Measurements from ENCODE around the gene ANKFN1. TPM values are rescaled to one million over a fixed set of nuclear protein-coding genes. Genes with fewer than 3 reads are reported as not detected.

Gene ANKFN1
- polyA plus RNA-seq, 3 donors, result not detected

DNA sequence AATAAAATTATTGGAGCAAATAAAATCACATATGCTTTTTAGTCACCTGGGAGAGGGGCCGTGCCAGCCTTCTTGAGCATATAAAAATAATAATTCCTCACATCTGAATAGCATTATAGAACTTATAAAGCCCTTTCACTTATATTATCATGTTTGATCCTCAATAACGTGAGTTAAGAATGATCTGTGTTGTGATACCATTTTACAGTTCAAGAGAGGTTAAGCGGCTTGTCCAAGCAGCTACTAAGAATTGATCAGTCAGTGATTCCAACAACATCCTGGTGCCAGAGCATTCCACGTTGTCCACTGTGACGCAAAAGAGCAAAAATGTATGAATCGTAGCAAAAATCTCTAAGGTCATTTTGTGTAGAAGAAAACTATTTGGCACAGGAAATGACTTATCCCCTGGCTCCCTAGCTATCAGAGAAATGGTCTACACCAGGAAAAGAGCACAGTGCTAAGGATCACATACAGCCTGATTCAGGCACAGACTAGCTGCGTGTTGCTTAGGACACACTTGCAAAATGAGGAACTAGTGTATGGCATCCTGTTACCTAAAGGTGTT lies 33.0 kb downstream of the ANKFN1 start:
- Histone ChIP-seq H3K4me1 (ENCODE audit: control insufficient read depth in 1 of 2, insufficient read depth in 2 of 2, low read length in 2 of 2) (no peaks in the 10 kb centered on the region), H3K4me3 (replicated peaks in 1 of 3; ENCODE audit: low read depth in 2 of 3, low read length in 3 of 3) (no peak overlapping the region), H3K36me3 (replicated peaks in 1 of 2; ENCODE audit: control insufficient read depth in 1 of 2, insufficient read depth in 2 of 2, low read length in 2 of 2) (no peaks in the 10 kb centered on the region), H3K27me3 (ENCODE audit: control insufficient read depth in 2 of 2, insufficient read depth in 2 of 2, low read length in 2 of 2) (no peaks in the 10 kb centered on the region), H3K9me3 (replicated peaks in 1 of 2; ENCODE audit: control insufficient read depth in 1 of 2, insufficient read depth in 1 of 2, low read length in 2 of 2) (no peaks in the 10 kb centered on the region), H3K9ac (ENCODE audit: insufficient read depth, low read length, poor library complexity, severe bottlenecking) (no peak overlapping the region), H3K27ac (ENCODE audit: low read depth in 1 of 2, low read length in 2 of 2) (no peak overlapping the region), H3K4me2 (replicated peaks; ENCODE audit: extremely low read depth, low read length, poor library complexity, severe bottlenecking) (no peak overlapping the region), H4K20me1 (ENCODE audit: insufficient read depth, low read length) (no peaks in the 10 kb centered on the region), H3K79me2 (ENCODE audit: insufficient read depth, low read length) (no peaks in the 10 kb centered on the region), H2AFZ (ENCODE audit: insufficient read depth, low read depth, low read length, poor library complexity, severe bottlenecking) (no peak overlapping the region)
- no peaks in the 10 kb centered on the region for H3K4me1 Mint-ChIP-seq
- peaks cover 0 to 9% (median 2%) of the 10 kb centered on the region in 7 donors for H3K9me3 Mint-ChIP-seq
- H3K27ac Mint-ChIP-seq, result peak overlapping the region in 1 of 7 donors; percentile 47
- no peak overlapping the region for H3K4me3 Mint-ChIP-seq
- intact Hi-C loops (cut with micrococcal nuclease), result no loop called here
- no peak for DNase-seq
- WGBS (ENCODE audit: insufficient coverage), result 79% methylated on average over 5 of the region's 7 CpGs
- H3K27me3 Mint-ChIP-seq (ENCODE audit: low read depth in 3 of 3), result no peaks in the 10 kb centered on the region
- no peaks in the 10 kb centered on the region for H3K36me3 Mint-ChIP-seq
- TF ChIP-seq CTCF (IDR thresholded peaks at IDR 0.05), result no peak

DNA sequence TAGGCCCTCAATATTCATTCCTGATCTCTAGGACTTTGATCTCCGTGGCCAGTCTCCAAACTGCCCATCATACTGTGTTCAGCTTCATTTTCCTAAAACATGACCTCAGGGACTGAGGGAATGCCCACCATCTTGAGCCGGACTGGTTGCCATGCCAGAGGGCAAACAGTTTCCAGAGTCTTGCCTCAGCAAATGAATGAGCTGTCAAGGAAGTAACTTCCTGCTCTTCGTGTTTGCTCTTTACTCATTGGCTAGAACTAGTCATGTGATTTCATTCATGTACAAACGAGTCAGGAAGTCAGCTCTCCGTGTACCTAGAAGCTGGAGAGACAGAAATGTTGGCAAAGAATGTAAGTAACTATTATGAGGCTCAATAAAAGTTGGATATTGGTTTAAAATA lies 50.2 kb downstream of the ANKFN1 start:
- Histone ChIP-seq H4K20me1 (ENCODE audit: insufficient read depth, low read length) (no peaks in the 10 kb centered on the region), H3K36me3 (replicated peaks in 1 of 2; ENCODE audit: control insufficient read depth in 1 of 2, insufficient read depth in 2 of 2, low read length in 2 of 2) (no peaks in the 10 kb centered on the region), H3K27ac (ENCODE audit: low read depth in 1 of 2, low read length in 2 of 2) (no peak overlapping the region), H3K27me3 (ENCODE audit: control insufficient read depth in 2 of 2, insufficient read depth in 2 of 2, low read length in 2 of 2) (no peaks in the 10 kb centered on the region), H3K9ac (ENCODE audit: insufficient read depth, low read length, poor library complexity, severe bottlenecking) (no peak overlapping the region), H3K4me2 (replicated peaks; ENCODE audit: extremely low read depth, low read length, poor library complexity, severe bottlenecking) (no peak overlapping the region), H3K79me2 (ENCODE audit: insufficient read depth, low read length) (no peaks in the 10 kb centered on the region), H3K4me1 (ENCODE audit: control insufficient read depth in 1 of 2, insufficient read depth in 2 of 2, low read length in 2 of 2) (no peaks in the 10 kb centered on the region), H3K4me3 (replicated peaks in 1 of 3; ENCODE audit: low read depth in 2 of 3, low read length in 3 of 3) (no peak overlapping the region), H2AFZ (ENCODE audit: insufficient read depth, low read depth, low read length, poor library complexity, severe bottlenecking) (no peak overlapping the region), H3K9me3 (replicated peaks in 1 of 2; ENCODE audit: control insufficient read depth in 1 of 2, insufficient read depth in 1 of 2, low read length in 2 of 2) (peaks cover 6 to 12% of the 10 kb centered on the region in 2 donors)
- peaks cover 0 to 17% (median 8%) of the 10 kb centered on the region in 7 donors for H3K9me3 Mint-ChIP-seq
- peak in 1 of 3 donors; percentile 4 for DNase-seq
- no peaks in the 10 kb centered on the region for H3K4me1 Mint-ChIP-seq
- H3K27me3 Mint-ChIP-seq (ENCODE audit: low read depth in 3 of 3), result peaks cover 0 to 2% (median 0%) of the 10 kb centered on the region in 3 donors
- no peak for TF ChIP-seq CTCF (IDR thresholded peaks at IDR 0.05)
- 85% methylated on average over 4 of the region's 5 CpGs for WGBS (ENCODE audit: insufficient coverage)
- no peaks in the 10 kb centered on the region for H3K36me3 Mint-ChIP-seq
- peak overlapping the region in 1 of 7 donors; percentile 61 for H3K27ac Mint-ChIP-seq
- intact Hi-C loops (cut with micrococcal nuclease), result no loop called here
- no peak overlapping the region for H3K4me3 Mint-ChIP-seq
